Adrenal gland (tissue), 12 donors: ENCODE data around the gene AKAP5. TPM values are rescaled to one million over a fixed set of nuclear protein-coding genes. Genes with fewer than 3 reads are reported as not detected.

Source experiments
- DNase-seq, 7 donors: peaks; one replicate each; pipeline ENCODE4 v3.0.0-alpha.2; 2019 to 2020
- H3K27ac ChIP-seq, 5 donors: fragments of 200-600 bp; sonication (generic) in 4 of 5; 1 replicate in 3 of 5; 2 replicates in 2 of 5; pipeline versions ENCODE4 v1.5.1 to v1.8.0; 2016 to 2020; ENCODE audit warnings: mild to moderate bottlenecking in 1 of 5
- H3K27me3 ChIP-seq: fragments of 200-600 bp; 2 replicates; pipeline ENCODE4 v1.8.0; 2021
- H3K36me3 ChIP-seq, 2 donors: fragments of 200-600 bp; replicated peaks in 1 of 2; 1 replicate in 1 of 2; 2 replicates in 1 of 2; pipeline versions ENCODE4 v1.5.1 to v1.8.0; 2018 to 2022
- H3K4me1 ChIP-seq, 2 donors: fragments of 200-600 bp; replicated peaks in 1 of 2; 1 replicate in 1 of 2; 2 replicates in 1 of 2; pipeline versions ENCODE4 v1.5.1 to v1.8.0; 2018 to 2021
- H3K4me3 ChIP-seq, 4 donors: fragments of 200-600 bp; sonication (generic) in 3 of 4; one replicate each; pipeline ENCODE4 v1.5.1; 2016 to 2018
- H3K9me3 ChIP-seq, 3 donors: fragments of 200-600 bp; sonication (generic) in 1 of 3; replicated peaks in 1 of 3; 1 replicate in 2 of 3; 2 replicates in 1 of 3; pipeline versions ENCODE4 v1.5.1 to v1.8.0; 2016 to 2021
- POLR2A ChIP-seq, 2 donors: fragments of 450-650 bp; IDR thresholded peaks; one replicate each; pipeline ENCODE4 v1.6.1; 2017; ENCODE audit warnings: antibody characterized with exemption in 2 of 2, mild to moderate bottlenecking in 2 of 2, moderate library complexity in 1 of 2
- WGBS, 4 donors: extraction: QIAGEN DNeasy Blood & Tissue Kit in 2 of 4; methylation state at CpG; one replicate each; pipeline versions ENCODE4 v1.1.5 to v1.1.7; 2013 to 2017; 5-methylcytosine and 5-hydroxymethylcytosine counted together
- intact Hi-C, 2 donors: fragments of 100-400 bp; cut with DNase I; formaldehyde crosslinking; loops; one replicate each; pipeline versions ENCODE4 v1.14.1 to v1.15.0; 2022 to 2023
- polyA plus RNA-seq, 3 donors: library from polyadenylated mRNA; stranded (reverse); fragments of 200-250 nt in 2 of 3; fragments of 350-450 nt in 1 of 3; fragmentation: Illumina TruSeq in 1 of 3; extraction: RNeasy Lipid Tissue Mini Kit (QIAGEN cat#74804) in 1 of 3; gene quantifications; one replicate each; pipeline ENCODE4 v1.2.3, GENCODE V29; 2013 to 2014
- total RNA-seq, 9 donors: library from RNA; depleted of rRNA in 4 of 9; stranded (reverse); fragments of >200 nt in 4 of 9; fragments of 120-200 nt in 1 of 9; fragmentation: NEBNext Ultra II Directional in 1 of 9; extraction: Animal tissue kit (Norgen Biotek cat#: 25700) in 1 of 9; gene quantifications; one replicate each; pipeline versions ENCODE4 v1.1.0 to v1.2.4, GENCODE V29; 2013 to 2023
- TF ChIP-seq, protein P1 (sequence below), 6 experiments: fragments of 450-650 bp in 4 of 6; fragments of 200-600 bp in 2 of 6; sonication (generic) in 1 of 6; IDR thresholded peaks; 1 replicate in 5 of 6; 2 replicates in 1 of 6; pipeline versions ENCODE4 v1.5.1 to v1.8.0; 2016 to 2021; ENCODE audit warnings: antibody characterized with exemption in 6 of 6, mild to moderate bottlenecking in 2 of 6, moderate library complexity in 1 of 6
- donor health status: healthy with polysubstance abuse.
- donor health status: Bipolar disorder and iron deficiency.
- donor health status: DM: yes; HTN: yes; CAD: no.
- donor health status: DM: no; HTN: no; CAD: no.
- donor health status: DM: no; HTN: no; CAD: no.
- donor health status: DM: yes; HTN: yes; CAD: no.

AKAP5 gene
- total and polyA plus RNA-seq, 12 donors: 0.06 to 0.78 (median 0.26) TPM

GRCh38 chr14:64422756-64423155 lies 42.5 kb upstream of the AKAP5 start:
- DNase-seq: no peak
- H3K9me3 ChIP-seq: no peaks in the 10 kb centered on the region
- intact Hi-C loops: loop anchor here in 1 of 2 donors (10.0 kb wide), 1 partner anchor 52 kb away; no protein-coding TSS in a partner anchor
- H3K27ac ChIP-seq: no peak overlapping the region
- H3K36me3 ChIP-seq: peaks cover 0 to 28% of the 10 kb centered on the region in 2 donors
- no peaks in the 10 kb centered on the region for H3K4me1 ChIP-seq
- no peaks in the 10 kb centered on the region for H3K27me3 ChIP-seq
- 92 to 96% (median 94%) methylated on average over 7 of the region's 7 CpGs for WGBS, 4 donors
- TF ChIP-seq, protein P1, sequence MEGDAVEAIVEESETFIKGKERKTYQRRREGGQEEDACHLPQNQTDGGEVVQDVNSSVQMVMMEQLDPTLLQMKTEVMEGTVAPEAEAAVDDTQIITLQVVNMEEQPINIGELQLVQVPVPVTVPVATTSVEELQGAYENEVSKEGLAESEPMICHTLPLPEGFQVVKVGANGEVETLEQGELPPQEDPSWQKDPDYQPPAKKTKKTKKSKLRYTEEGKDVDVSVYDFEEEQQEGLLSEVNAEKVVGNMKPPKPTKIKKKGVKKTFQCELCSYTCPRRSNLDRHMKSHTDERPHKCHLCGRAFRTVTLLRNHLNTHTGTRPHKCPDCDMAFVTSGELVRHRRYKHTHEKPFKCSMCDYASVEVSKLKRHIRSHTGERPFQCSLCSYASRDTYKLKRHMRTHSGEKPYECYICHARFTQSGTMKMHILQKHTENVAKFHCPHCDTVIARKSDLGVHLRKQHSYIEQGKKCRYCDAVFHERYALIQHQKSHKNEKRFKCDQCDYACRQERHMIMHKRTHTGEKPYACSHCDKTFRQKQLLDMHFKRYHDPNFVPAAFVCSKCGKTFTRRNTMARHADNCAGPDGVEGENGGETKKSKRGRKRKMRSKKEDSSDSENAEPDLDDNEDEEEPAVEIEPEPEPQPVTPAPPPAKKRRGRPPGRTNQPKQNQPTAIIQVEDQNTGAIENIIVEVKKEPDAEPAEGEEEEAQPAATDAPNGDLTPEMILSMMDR (IDR thresholded peaks at IDR 0.05): no peak
- TF ChIP-seq POLR2A (IDR thresholded peaks at IDR 0.05): no peak
- no peak overlapping the region for H3K4me3 ChIP-seq

DNA sequence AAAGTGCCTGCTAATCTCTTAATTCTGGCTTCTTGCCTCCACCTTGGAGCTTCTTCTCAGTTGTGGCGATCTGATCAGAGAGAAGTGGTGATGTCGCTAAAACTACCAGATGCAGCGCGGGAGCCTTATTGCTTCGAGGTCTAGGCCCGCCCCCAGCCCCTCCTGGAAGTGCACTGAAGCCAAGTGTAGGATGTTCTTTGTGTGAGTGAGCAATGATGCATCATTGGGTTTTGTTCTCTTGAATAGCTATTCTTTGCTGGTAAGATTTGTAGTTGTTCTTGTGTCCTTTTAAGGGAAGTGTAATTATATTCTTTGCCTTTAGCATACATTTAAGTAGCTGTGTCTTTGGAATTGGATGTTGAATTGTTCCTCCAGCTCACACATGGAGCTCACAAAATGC lies 41.3 kb upstream of the AKAP5 start:
- intact Hi-C loops: loop anchor here in 1 of 2 donors (10.0 kb wide), 1 partner anchor 51 kb away; no protein-coding TSS in a partner anchor
- no peaks in the 10 kb centered on the region for H3K27me3 ChIP-seq
- TF ChIP-seq POLR2A (IDR thresholded peaks at IDR 0.05): no peak
- no peaks in the 10 kb centered on the region for H3K9me3 ChIP-seq
- no peak overlapping the region for H3K4me3 ChIP-seq
- H3K36me3 ChIP-seq: peaks cover 0 to 31% of the 10 kb centered on the region in 2 donors
- no peak overlapping the region for H3K27ac ChIP-seq
- WGBS, 4 donors: 93 to 98% (median 95%) methylated on average over 6 of the region's 6 CpGs
- no peak for DNase-seq
- no peaks in the 10 kb centered on the region for H3K4me1 ChIP-seq

DNA sequence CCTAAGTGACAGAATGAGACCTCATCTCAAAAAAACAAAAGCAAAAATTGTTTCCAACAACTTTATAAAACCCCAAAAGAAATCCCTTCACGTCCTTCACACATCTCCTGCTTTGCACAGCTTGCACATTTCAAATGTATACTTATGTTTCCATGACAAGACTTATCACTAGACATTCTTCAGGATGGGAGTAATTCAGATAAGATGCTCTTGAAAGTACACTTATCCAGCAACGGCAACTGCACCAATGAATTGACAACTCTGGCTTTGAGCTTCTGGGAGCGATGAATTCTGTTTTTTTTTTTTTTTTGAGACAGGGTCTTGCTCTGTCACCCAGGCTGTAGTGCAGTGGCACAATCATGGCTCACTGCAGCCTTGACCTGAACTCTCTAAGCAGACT lies 30.8 kb upstream of the AKAP5 start:
- H3K4me1 ChIP-seq: no peaks in the 10 kb centered on the region
- DNase-seq: peak in 1 of 7 donors; percentile 42
- H3K9me3 ChIP-seq: no peaks in the 10 kb centered on the region
- no peak overlapping the region for H3K4me3 ChIP-seq
- no peak overlapping the region for H3K27ac ChIP-seq
- 63 to 70% (median 67%) methylated on average over 3 of the region's 3 CpGs for WGBS, 4 donors
- no peak for TF ChIP-seq POLR2A (IDR thresholded peaks at IDR 0.05)
- TF ChIP-seq, protein P1 (IDR thresholded peaks at IDR 0.05): no peak
- intact Hi-C loops: no loop called here
- no peaks in the 10 kb centered on the region for H3K27me3 ChIP-seq
- peaks cover 0 to 45% of the 10 kb centered on the region in 2 donors for H3K36me3 ChIP-seq

- intact Hi-C loops: no loop called here
- WGBS, 4 donors: 69 to 79% (median 76%) methylated on average over 3 of the region's 3 CpGs
- H3K36me3 ChIP-seq: peaks cover 0 to 24% of the 10 kb centered on the region in 2 donors
- H3K9me3 ChIP-seq: no peaks in the 10 kb centered on the region
- H3K4me1 ChIP-seq: no peaks in the 10 kb centered on the region
- no peaks in the 10 kb centered on the region for H3K27me3 ChIP-seq
- no peak overlapping the region for H3K27ac ChIP-seq
- no peak for DNase-seq
- H3K4me3 ChIP-seq: no peak overlapping the region
- TF ChIP-seq POLR2A (IDR thresholded peaks at IDR 0.05): no peak
- TF ChIP-seq, protein P1 (IDR thresholded peaks at IDR 0.05): no peak
These were observed 27.0 kb upstream of the AKAP5 start for GRCh38 chr14:64438181-64438841.

DNA sequence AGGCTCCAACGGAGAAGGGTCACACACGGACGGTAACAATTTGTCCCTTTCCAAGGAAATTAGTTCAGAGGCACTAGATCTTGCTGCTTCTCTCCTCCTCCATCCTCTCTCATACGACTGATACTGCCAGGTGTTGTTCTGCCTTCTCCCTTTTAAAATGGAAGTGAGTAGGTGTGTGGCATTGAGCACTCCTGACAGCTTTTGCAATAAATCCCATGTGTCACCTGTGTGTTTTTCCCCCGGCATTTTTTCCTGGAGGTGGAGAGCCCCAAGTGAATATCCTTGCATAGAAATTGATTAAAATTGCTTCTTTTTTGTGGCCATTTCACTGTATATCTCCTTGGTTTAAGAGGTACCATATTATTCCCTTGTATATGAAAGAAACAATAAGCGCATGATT lies 26.2 kb upstream of the AKAP5 start:
- H3K9me3 ChIP-seq: no peaks in the 10 kb centered on the region
- H3K4me1 ChIP-seq: no peaks in the 10 kb centered on the region
- H3K27me3 ChIP-seq: no peaks in the 10 kb centered on the region
- WGBS, 4 donors: 91 to 98% (median 92%) methylated on average over 6 of the region's 6 CpGs
- DNase-seq: no peak
- H3K36me3 ChIP-seq: peaks cover 0 to 19% of the 10 kb centered on the region in 2 donors
- no peak overlapping the region for H3K27ac ChIP-seq
- intact Hi-C loops: no loop called here
- no peak overlapping the region for H3K4me3 ChIP-seq
- TF ChIP-seq, protein P1 (IDR thresholded peaks at IDR 0.05): no peak
